Effector memory CD4-positive, alpha-beta T cell (primary cell): ENCODE data around the gene CARD10.
A peak's percentile ranks its signal among the peaks of the same experiment; 100 is the strongest.
"Not testable (repeated sequence)": the region's sequence is repeated elsewhere in the genome, so short reads cannot be mapped to it uniquely, and the experiment has no call there.

ENCODE experiments used
- DNase-seq, 3 donors: peaks; one replicate each; pipeline ENCODE4 v3.0.0-alpha.2; 2020
- H3K27ac ChIP-seq: 2 replicates; pipeline ENCODE4 v1.7.0; 2013; ENCODE audit warnings: mild to moderate bottlenecking, low read length, moderate library complexity; ENCODE audit not compliant: insufficient read depth, poor library complexity, severe bottlenecking
- H3K27me3 ChIP-seq: replicated peaks from 2 replicates; pipeline ENCODE4 v1.7.0; 2013; ENCODE audit warnings: mild to moderate bottlenecking, low read length; ENCODE audit not compliant: insufficient read depth, control insufficient read depth, poor library complexity, severe bottlenecking
- H3K36me3 ChIP-seq: 2 replicates; pipeline ENCODE4 v1.7.0; 2013; ENCODE audit warnings: mild to moderate bottlenecking, low read length, moderate library complexity; ENCODE audit not compliant: control insufficient read depth, insufficient read depth
- H3K4me1 ChIP-seq: 2 replicates; pipeline ENCODE4 v1.7.0; 2013; ENCODE audit warnings: low read length, mild to moderate bottlenecking; ENCODE audit not compliant: control insufficient read depth, insufficient read depth, poor library complexity, severe bottlenecking
- H3K4me3 ChIP-seq: 2 replicates; pipeline ENCODE4 v1.7.0; 2013; ENCODE audit warnings: low read length, low read depth, mild to moderate bottlenecking; ENCODE audit not compliant: insufficient read depth, poor library complexity, severe bottlenecking
- H3K9me3 ChIP-seq: 2 replicates; pipeline ENCODE4 v1.7.0; 2013; ENCODE audit warnings: mild to moderate bottlenecking, low read length, moderate library complexity; ENCODE audit not compliant: control insufficient read depth

The CARD10 gene

DNA sequence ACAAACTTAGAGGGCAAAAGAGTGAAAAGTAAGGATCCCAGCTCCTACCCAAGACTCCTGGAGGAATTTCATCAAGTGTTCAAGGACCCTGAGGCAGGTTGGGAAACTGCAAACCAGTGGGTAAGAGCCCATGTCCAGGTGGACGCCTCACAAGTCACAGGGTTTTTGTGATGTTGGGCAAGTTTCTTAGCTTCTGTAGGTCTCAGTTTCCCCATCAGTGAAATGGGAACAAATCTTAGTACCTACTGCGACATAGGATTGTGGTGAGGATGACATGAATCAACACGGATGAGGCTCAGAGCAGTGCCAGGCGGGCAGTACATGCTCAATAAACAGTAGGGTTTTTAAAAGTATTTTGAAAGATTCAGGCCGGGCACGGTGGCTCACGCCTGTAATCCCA, 23.7 kb upstream of the CARD10 start:
- H3K4me1 ChIP-seq: peaks cover 31% of the 10 kb centered on the region
- no peak for DNase-seq
- no peaks in the 10 kb centered on the region for H3K27me3 ChIP-seq
- no peaks in the 10 kb centered on the region for H3K9me3 ChIP-seq
- H3K36me3 ChIP-seq: no peaks in the 10 kb centered on the region
- no peak overlapping the region for H3K4me3 ChIP-seq
- H3K27ac ChIP-seq: no peak overlapping the region

DNA sequence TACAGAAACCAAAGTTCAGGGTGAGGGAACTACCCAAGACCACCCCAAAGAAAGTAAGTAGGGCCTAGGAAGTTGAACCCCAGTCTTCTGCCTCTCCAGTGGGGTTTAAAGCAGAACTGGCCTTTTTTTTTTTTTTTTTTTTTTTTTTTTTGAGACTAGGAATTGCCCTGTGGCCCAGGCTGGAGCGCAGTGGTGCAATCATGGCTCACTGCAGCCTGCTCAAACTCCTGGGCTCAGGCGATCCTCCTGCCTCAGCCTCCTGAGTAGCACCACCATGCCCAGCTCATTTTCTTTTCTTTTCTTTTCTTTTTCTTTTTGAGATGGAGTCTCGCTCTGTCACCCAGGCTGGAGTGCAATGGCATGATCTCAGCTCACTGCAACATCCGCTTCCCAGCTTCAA, 23.2 kb upstream of the CARD10 start:
- DNase-seq, H3K4me3 ChIP-seq, H3K36me3 ChIP-seq, H3K27me3 ChIP-seq, H3K9me3 ChIP-seq, H3K27ac ChIP-seq: not testable (repeated sequence)
- H3K4me1 ChIP-seq: peaks cover 31% of the 10 kb centered on the region

DNA sequence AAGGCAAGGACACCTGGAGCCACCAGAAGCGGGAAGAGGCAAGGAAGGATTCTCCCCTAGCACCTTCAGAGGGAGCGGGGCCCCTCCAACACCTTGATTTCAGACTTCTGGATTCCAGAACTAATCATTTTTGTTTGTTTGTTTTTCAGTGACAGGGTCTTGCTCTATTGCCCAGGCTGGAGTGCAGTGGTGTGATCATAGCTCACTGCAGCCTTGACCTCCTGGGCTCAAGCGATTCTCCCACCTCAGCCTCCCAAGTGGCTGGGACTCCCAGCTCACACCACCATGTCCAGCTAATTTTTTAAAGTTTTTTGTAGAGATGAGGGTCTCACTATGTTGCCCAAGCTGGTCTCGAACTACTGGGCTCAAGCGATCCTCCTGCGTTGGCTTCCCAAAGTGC, 20.6 kb upstream of the CARD10 start:
- H3K4me1 ChIP-seq: peaks cover 21% of the 10 kb centered on the region
- H3K36me3 ChIP-seq, H3K27me3 ChIP-seq, H3K9me3 ChIP-seq, H3K4me3 ChIP-seq, H3K27ac ChIP-seq, DNase-seq: not testable (repeated sequence)

DNA sequence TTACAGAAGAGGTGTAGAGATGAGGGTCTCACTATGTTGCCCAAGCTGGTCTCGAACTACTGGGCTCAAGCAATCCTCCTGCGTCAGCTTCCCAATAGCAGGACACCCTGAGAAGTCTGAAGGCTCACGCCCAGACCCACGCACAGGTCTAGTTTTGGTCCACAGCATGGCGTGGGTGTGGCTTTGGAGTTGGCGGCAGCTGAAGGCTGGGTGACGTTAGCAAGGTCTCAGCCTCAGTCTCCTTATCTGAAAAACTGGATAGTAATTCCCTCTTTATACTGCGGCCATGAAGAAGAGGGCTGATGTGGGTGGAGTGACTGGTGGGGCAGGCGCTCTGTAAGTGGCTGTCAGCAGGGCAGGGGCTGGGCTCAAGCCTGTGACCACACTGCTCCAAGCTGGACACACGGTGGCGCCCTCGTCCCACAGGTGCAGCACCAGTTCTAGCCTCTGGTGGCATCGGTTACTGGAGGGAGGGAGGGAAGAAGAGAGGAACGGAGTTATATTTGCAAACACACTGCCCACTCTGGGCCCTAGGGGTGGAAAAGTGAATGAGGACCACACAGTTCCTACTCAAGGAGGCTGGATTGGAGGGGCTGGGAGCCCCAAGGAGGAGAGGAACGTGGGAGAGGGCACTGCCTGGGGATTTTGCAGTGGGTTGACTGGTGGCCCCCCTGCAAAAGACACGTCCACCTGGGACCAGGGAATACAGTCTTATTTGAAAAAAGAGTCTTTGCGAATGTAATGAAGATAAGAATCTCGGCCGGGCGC, 19.6 kb upstream of the CARD10 start:
- Histone ChIP-seq H3K4me3 (no peak overlapping the region), H3K36me3 (no peaks in the 10 kb centered on the region), H3K27ac (no peak overlapping the region), H3K4me1 (peaks cover 21% of the 10 kb centered on the region), H3K27me3 (no peaks in the 10 kb centered on the region), H3K9me3 (no peaks in the 10 kb centered on the region)
- DNase-seq: peak; percentile 74 to 83 (median 81)

DNA sequence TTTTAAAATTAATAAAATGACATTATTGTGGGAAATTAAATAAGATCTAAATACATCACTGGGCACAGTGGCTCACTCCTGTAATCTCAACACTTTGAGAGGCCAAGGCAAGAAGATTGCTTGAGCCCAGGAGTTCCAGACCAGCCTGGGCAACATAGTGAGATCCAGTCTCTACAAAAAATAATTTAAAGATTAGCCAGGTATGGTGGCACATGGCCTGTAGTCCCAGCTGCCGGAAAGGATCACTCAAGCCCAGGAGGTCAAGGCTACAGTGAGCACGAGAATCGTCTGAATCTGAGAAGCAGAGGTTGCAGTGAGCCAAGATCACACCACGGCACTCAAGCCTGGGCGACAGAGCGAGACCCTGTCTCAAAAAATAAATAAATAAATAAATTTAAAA, 15.9 kb upstream of the CARD10 start:
- H3K4me3 ChIP-seq: no peak overlapping the region
- H3K27ac ChIP-seq: no peak overlapping the region
- H3K27me3 ChIP-seq: no peaks in the 10 kb centered on the region
- no peak for DNase-seq
- no peaks in the 10 kb centered on the region for H3K9me3 ChIP-seq
- H3K36me3 ChIP-seq: no peaks in the 10 kb centered on the region
- peaks cover 12% of the 10 kb centered on the region for H3K4me1 ChIP-seq

DNA sequence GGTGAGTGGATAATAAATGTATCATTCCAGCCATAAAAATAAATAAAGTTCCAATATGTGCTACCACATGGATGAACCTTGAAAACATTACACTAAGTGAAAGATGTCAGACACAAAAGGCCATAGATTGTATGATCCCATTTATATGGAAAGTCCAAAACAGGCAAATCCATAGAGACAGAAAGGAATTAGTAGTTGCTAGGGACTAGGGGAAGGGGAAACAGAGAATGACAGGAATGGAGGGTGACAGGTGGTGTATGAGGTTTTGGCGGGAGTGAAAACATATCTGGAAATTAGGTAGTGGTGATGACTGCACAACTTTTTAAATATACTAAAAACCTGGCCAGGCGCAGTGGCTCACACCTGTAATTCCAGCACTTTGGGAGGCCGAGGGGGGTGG, 15.2 kb upstream of the CARD10 start:
- DNase-seq: no peak
- H3K4me1 ChIP-seq: peaks cover 14% of the 10 kb centered on the region
- H3K4me3 ChIP-seq: no peak overlapping the region
- H3K27me3 ChIP-seq: no peaks in the 10 kb centered on the region
- H3K36me3 ChIP-seq: no peaks in the 10 kb centered on the region
- no peak overlapping the region for H3K27ac ChIP-seq
- no peaks in the 10 kb centered on the region for H3K9me3 ChIP-seq

DNA sequence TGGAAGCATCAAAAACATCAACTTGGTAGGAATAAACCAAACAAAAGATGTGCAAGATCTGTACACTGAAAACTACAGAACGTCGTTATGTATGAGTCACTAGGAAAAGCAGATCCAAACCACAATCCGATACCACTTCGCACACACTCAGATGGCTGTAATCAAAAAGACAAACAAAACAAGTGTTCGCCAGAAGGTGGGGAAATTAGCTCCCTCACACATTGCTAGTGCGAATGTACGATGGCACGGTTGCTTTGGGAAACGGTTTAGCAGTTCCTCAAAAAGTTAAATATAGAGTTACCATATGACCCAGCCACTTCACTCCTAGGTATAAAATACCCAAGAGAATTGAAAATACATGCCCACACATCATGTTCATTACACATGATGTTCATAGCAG, 14.8 kb upstream of the CARD10 start:
- no peak overlapping the region for H3K4me3 ChIP-seq
- H3K36me3 ChIP-seq: no peaks in the 10 kb centered on the region
- no peak for DNase-seq
- peaks cover 9% of the 10 kb centered on the region for H3K4me1 ChIP-seq
- H3K9me3 ChIP-seq: no peaks in the 10 kb centered on the region
- no peaks in the 10 kb centered on the region for H3K27me3 ChIP-seq
- H3K27ac ChIP-seq: no peak overlapping the region

DNA sequence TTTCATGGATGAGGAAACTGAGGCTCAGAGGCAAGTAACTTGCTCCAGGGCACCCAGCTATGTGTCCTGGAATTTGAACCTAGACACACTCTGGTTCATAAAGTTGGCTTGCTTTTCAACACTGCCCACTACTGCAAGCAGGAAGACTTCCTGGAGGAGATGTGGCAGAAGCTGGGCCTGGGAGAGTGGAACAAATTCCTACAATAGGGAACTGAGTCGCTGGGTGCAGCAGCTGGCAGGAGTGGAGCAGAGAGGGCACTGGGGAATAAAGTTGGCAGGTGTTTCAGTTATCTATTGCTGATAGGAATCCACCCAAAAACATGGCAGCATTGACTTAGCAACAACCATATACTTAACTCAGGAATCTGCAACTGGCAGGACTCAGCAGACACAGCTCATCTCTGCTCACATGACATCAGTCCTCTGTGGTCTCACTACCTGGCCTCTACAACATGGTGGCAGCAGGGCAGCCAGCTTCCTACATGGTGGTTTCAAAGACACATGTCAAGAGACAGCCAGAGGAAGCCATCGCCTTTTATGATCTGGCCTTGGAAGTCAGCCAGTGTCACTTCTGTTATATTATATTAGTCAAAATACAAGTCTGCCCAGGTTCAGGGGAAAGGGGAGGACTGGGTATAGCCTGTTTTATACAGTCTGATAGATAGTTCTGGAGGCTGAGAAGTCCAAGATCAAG, 10.6 kb upstream of the CARD10 start:
- H3K27ac ChIP-seq: no peak overlapping the region
- no peak overlapping the region for H3K4me3 ChIP-seq
- DNase-seq: no peak
- H3K27me3 ChIP-seq: peaks cover 5% of the 10 kb centered on the region
- H3K4me1 ChIP-seq: peaks cover 3% of the 10 kb centered on the region
- H3K36me3 ChIP-seq: no peaks in the 10 kb centered on the region
- H3K9me3 ChIP-seq: no peaks in the 10 kb centered on the region

DNA sequence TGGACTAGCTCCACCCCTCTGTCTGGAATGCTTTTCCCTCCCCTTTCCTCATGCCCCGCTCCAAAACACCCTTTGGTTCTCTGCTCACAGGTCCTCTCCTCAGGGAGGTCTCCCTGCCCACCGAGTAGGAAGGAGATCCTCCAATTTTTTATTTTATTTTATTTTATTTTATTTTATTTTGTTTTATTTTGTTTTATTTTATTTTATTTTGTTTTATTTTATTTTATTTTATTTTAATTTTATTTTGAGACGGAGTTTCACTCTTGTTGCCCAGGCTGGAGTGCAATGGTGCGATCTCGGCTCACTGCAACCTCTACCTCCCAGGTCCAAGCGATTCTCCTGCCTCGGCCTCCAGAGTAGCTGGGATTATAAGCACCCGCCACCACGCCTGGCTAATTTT, 8.7 kb upstream of the CARD10 start:
- not testable (repeated sequence) for H3K27ac ChIP-seq

DNA sequence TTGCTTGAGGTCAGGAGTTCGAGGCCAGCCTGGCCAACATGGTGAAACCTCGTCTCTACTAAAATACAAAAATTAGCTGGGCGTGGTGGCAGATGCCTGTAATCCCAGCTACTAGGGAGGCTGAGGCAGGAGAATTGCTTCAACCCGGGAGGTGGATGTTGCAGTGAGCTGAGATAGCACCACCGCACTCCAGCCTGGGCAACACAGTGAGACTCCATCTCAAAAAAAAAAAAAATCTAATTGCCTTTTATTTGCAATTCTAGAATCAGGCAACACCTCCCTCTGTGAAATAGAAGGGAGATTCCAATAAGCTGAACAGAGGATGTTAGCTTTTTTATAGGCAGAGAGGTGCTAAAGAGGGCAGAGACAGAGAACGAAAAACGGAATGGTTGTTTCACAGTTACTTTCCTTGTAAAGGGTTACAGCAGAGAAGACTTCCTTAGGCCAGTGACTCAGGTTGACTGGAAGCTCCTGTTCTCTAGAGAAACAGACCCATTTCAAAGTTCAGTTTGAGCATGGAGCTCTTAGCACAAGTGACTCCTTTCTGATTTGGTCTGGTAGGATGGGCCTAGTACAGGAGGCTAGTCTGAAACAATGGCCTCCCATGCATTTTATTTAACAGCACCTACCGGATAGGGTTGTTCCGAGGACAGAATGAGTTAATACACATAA, 8.0 kb upstream of the CARD10 start:
- H3K27ac ChIP-seq, H3K9me3 ChIP-seq, H3K27me3 ChIP-seq, H3K4me1 ChIP-seq, H3K4me3 ChIP-seq, DNase-seq, H3K36me3 ChIP-seq: not testable (repeated sequence)

More for the DNA sequence above, 8.7 kb upstream of the CARD10 start:
- H3K36me3 ChIP-seq, H3K4me3 ChIP-seq, H3K9me3 ChIP-seq, H3K4me1 ChIP-seq, H3K27me3 ChIP-seq, DNase-seq: not testable (repeated sequence)
